Stimulated activated CD8-positive, alpha-beta memory T cell treated with anti-CD3 and anti-CD28 coated beads, Interleukin-2, amount 100 ng/mL, for 1 hour (primary cell): ENCODE data around the gene TFAM.
A peak's percentile ranks its signal among the peaks of the same experiment; 100 is the strongest.

ENCODE experiments used
- DNase-seq, 2 donors: peaks; one replicate each; pipeline ENCODE4 v3.0.0-alpha.2; 2020; ENCODE audit warnings: low read depth in 2 of 2

Gene TFAM

GRCh38 chr10:58384999-58385783, at the start of gene TFAM:
TFAM (plus strand) TSS chr10:58385410; CDS start chr10:58385548, 138 bp downstream.
- peak; percentile 95 to 97 for DNase-seq

- DNase-seq, result no peak
Measured at GRCh38 chr10:58336242-58336641, 49.0 kb upstream of the TFAM start.

GRCh38 chr10:58341422-58341821, 43.8 kb upstream of the TFAM start:
- no peak for DNase-seq

- DNase-seq, result no peak
Measured at GRCh38 chr10:58341947-58342346, 43.3 kb upstream of the TFAM start.

- no peak for DNase-seq
Measured at GRCh38 chr10:58347967-58348366, 37.2 kb upstream of the TFAM start.

- DNase-seq, result no peak
Measured at GRCh38 chr10:58348571-58349033, 36.6 kb upstream of the TFAM start.

- no peak for DNase-seq
Measured at GRCh38 chr10:58350023-58350422, 35.2 kb upstream of the TFAM start.

GRCh38 chr10:58350619-58351323, 34.4 kb upstream of the TFAM start:
- no peak for DNase-seq

GRCh38 chr10:58351616-58352578, 33.3 kb upstream of the TFAM start:
- no peak for DNase-seq

GRCh38 chr10:58352956-58353610, 32.1 kb upstream of the TFAM start:
- DNase-seq, result no peak

- DNase-seq, result no peak
Measured at GRCh38 chr10:58356756-58357155, 28.5 kb upstream of the TFAM start.

GRCh38 chr10:58358314-58358933, 26.8 kb upstream of the TFAM start:
- no peak for DNase-seq

- no peak for DNase-seq
Measured at GRCh38 chr10:58358947-58359346, 26.3 kb upstream of the TFAM start.

GRCh38 chr10:58359541-58359940, 25.7 kb upstream of the TFAM start:
- no peak for DNase-seq

GRCh38 chr10:58360412-58361004, 24.7 kb upstream of the TFAM start:
- no peak for DNase-seq

- DNase-seq, result no peak
Measured at GRCh38 chr10:58361353-58361752, 23.9 kb upstream of the TFAM start.

- DNase-seq, result no peak
Measured at GRCh38 chr10:58362027-58362789, 23.0 kb upstream of the TFAM start.

- no peak for DNase-seq
Measured at GRCh38 chr10:58367069-58367468, 18.1 kb upstream of the TFAM start.

GRCh38 chr10:58371473-58371872, 13.7 kb upstream of the TFAM start:
- DNase-seq, result no peak
